ENCODE measurements around the gene EEA1. TPM values are rescaled to one million over a fixed set of nuclear protein-coding genes. Genes with fewer than 3 reads are reported as not detected.

EEA1 gene
- total RNA-seq, 1 experiment from 2014 or later = 35.7 TPM

- TF ChIP-seq EZH2 (IDR thresholded peaks at IDR 0.05; ENCODE audit: borderline replicate concordance, low read depth, low read length, poor library complexity, severe bottlenecking) (no peak), CTCF (conservative IDR thresholded peaks at IDR 0.05; ENCODE audit: low read depth, low read length) (no peak)
- ChIA-PET CTCF (no interaction called here), POLR2A (ENCODE audit: low non-redundant PET) (no interaction called here)
- Histone ChIP-seq H3K27me3 (replicated peaks; ENCODE audit: insufficient read depth, low read depth, low read length, poor library complexity) (no peaks in the 10 kb centered on the region), H3K27ac (ENCODE audit: low read depth, low read length, poor library complexity, severe bottlenecking) (no peak overlapping the region), H3K36me3 (ENCODE audit: insufficient read depth, low read length, poor library complexity, severe bottlenecking) (peaks cover 3% of the 10 kb centered on the region), H3K4me1 (ENCODE audit: insufficient read depth, low read length, poor library complexity, severe bottlenecking) (peaks cover 2% of the 10 kb centered on the region), H3K4me3 (ENCODE audit: low read depth, low read length, poor library complexity, severe bottlenecking) (no peak overlapping the region), H3K9me3 (ENCODE audit: low read depth, low read length, poor library complexity, severe bottlenecking) (no peaks in the 10 kb centered on the region)
- DNase-seq (ENCODE audit: low spot score) = no peak
- no TSS peak for BruUV-seq (replicated peaks)
- intact Hi-C loops (cut with micrococcal nuclease; ENCODE audit: unreplicated experiment) = no loop called here
Measured at GRCh38 chr12:92876496-92876895, 52.6 kb downstream of the EEA1 start.

- ChIA-PET POLR2A (ENCODE audit: low non-redundant PET) (no interaction called here), CTCF (no interaction called here)
- intact Hi-C loops (cut with micrococcal nuclease; ENCODE audit: unreplicated experiment) = no loop called here
- peak; percentile 16 for DNase-seq (ENCODE audit: low spot score)
- BruUV-seq (replicated peaks) = no TSS peak
- Histone ChIP-seq H3K27ac (ENCODE audit: low read depth, low read length, poor library complexity, severe bottlenecking) (no peak overlapping the region), H3K27me3 (replicated peaks; ENCODE audit: insufficient read depth, low read depth, low read length, poor library complexity) (no peaks in the 10 kb centered on the region), H3K4me1 (ENCODE audit: insufficient read depth, low read length, poor library complexity, severe bottlenecking) (peaks cover 7% of the 10 kb centered on the region), H3K36me3 (ENCODE audit: insufficient read depth, low read length, poor library complexity, severe bottlenecking) (no peaks in the 10 kb centered on the region), H3K9me3 (ENCODE audit: low read depth, low read length, poor library complexity, severe bottlenecking) (no peaks in the 10 kb centered on the region), H3K4me3 (ENCODE audit: low read depth, low read length, poor library complexity, severe bottlenecking) (no peak overlapping the region)
- no peak for TF ChIP-seq CTCF (conservative IDR thresholded peaks at IDR 0.05; ENCODE audit: low read depth, low read length)
- no peak for TF ChIP-seq EZH2 (IDR thresholded peaks at IDR 0.05; ENCODE audit: borderline replicate concordance, low read depth, low read length, poor library complexity, severe bottlenecking)
Measured at GRCh38 chr12:92871116-92871515, 58.0 kb downstream of the EEA1 start.

- ChIA-PET CTCF (no interaction called here), POLR2A (ENCODE audit: low non-redundant PET) (interaction anchor here (0.6 kb wide), 1 partner anchor 479 kb away, joined by 3 read pairs; no protein-coding TSS in a partner anchor)
- Histone ChIP-seq H3K4me1 (ENCODE audit: insufficient read depth, low read length, poor library complexity, severe bottlenecking) (peaks cover 5% of the 10 kb centered on the region), H3K9me3 (ENCODE audit: low read depth, low read length, poor library complexity, severe bottlenecking) (no peaks in the 10 kb centered on the region), H3K4me3 (ENCODE audit: low read depth, low read length, poor library complexity, severe bottlenecking) (no peak overlapping the region), H3K36me3 (ENCODE audit: insufficient read depth, low read length, poor library complexity, severe bottlenecking) (peaks cover 4% of the 10 kb centered on the region), H3K27me3 (replicated peaks; ENCODE audit: insufficient read depth, low read depth, low read length, poor library complexity) (no peaks in the 10 kb centered on the region), H3K27ac (ENCODE audit: low read depth, low read length, poor library complexity, severe bottlenecking) (no peak overlapping the region)
- intact Hi-C loops (cut with micrococcal nuclease; ENCODE audit: unreplicated experiment) = no loop called here
- DNase-seq (ENCODE audit: low spot score) = no peak
- TF ChIP-seq CTCF (conservative IDR thresholded peaks at IDR 0.05; ENCODE audit: low read depth, low read length) = no peak
- no peak for TF ChIP-seq EZH2 (IDR thresholded peaks at IDR 0.05; ENCODE audit: borderline replicate concordance, low read depth, low read length, poor library complexity, severe bottlenecking)
- BruUV-seq (replicated peaks) = no TSS peak
Measured at GRCh38 chr12:92866418-92866817, 62.7 kb downstream of the EEA1 start.

All from A673 (cell line).